ENCODE measurements around the gene CRYBB3. TPM values are rescaled to one million over a fixed set of nuclear protein-coding genes. Genes with fewer than 3 reads are reported as not detected.

CRYBB3 gene
- not detected in 5 replicates for total RNA-seq (2022; extraction: Qiagen RNA extraction; ENCODE audit: low read depth)

DNA sequence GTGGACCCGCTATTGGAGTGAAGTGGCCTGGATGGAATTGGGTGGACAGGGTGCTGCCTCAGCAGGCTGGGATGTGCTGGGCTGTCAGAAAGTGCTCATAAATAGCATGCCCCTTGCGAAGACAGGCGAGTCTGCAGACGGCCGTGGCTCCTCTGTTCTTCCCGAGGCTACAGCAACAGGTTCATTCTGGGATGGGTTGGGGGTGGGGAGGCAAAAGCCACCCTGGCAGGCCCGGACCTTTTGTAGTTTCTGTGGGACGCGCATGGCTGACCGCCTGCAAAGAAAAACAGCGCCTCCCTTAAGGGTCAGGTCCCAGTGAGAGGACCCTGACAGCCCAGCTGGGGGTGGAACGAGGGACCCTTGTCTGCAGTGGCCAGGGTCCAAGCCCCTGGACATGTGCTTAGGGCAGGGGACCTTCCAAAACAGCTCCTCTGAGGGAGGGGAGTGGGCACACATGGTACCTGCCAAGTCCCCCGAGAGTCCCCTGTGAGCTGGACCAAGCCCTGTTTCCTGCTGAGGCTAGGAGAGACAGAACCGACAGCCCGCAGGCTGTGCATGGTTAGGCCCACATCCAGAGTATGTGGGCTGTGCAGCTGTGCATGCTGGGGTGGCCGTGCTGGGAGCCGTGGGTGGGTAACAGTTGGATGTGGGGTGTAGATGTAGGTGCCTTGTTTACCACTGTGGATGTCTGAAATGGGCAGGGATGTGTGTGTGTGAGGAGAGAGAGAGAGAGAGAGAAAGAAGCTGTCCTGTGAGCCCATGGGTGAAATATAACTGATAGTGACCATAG, at the start of gene CRYBB3:
Gene CRYBB3 (plus strand): TSS at position 128 of the 790 bp plus-strand sequence. CDS start 1,539 bp downstream, outside the sequence.

DNA sequence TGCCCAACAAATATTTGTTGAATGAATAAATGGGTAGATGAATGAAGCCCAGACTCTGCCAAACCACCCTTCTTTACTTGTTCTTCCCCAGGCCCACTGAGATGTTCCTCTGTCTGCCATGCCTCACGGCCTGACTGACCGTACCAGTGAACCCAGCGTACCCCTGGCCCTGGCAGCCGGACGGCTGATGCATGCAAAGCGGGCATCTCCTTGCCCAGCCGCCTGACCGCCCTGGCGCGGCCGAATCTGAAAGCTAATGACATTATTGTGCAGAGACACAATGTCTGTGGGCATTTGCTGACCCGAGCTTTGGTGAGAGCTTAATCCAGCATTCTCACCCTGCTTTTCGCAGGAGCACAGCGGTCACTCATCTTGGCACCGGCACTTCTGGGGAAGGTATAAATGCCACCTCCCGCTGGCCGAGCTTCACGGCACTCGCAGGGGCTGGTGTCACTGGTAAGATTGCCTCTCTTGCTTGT, 19.6 kb downstream of the CRYBB3 start, which contains the start of gene CRYBB2:
Gene CRYBB2 (plus strand): TSS at position 429 of the 479 bp plus-strand sequence. CDS start 1,791 bp downstream, outside the sequence.

Other genes starting within 250 kb of the CRYBB3 start
- 8.2 to 13.0 TPM (median 10.6 TPM) in 5 replicates for gene KIAA1671, start 247.1 kb upstream of the CRYBB3 start, total RNA-seq (2022; extraction: Qiagen RNA extraction; ENCODE audit: low read depth)
- not detected in 5 replicates for gene CRYBB2, start 19.8 kb downstream of the CRYBB3 start, total RNA-seq (2022; extraction: Qiagen RNA extraction; ENCODE audit: low read depth)